GM20431 (cell line): ENCODE data around the gene NOXA1.

Experiments used
- in situ Hi-C: fragments of 300-500 bp; cut with MseI, MboI; formaldehyde crosslinking; loops from one replicate; pipeline ENCODE4 v1.15.0; 2020; ENCODE audit warnings: low sequenced_read_pairs; ENCODE audit not compliant: unreplicated experiment

NOXA1 gene

GRCh38 chr9:137387114-137387890, 35.9 kb upstream of the NOXA1 start:
- in situ Hi-C loops: no loop called here

GRCh38 chr9:137387891-137388560, 35.2 kb upstream of the NOXA1 start:
- in situ Hi-C loops: no loop called here

DNA sequence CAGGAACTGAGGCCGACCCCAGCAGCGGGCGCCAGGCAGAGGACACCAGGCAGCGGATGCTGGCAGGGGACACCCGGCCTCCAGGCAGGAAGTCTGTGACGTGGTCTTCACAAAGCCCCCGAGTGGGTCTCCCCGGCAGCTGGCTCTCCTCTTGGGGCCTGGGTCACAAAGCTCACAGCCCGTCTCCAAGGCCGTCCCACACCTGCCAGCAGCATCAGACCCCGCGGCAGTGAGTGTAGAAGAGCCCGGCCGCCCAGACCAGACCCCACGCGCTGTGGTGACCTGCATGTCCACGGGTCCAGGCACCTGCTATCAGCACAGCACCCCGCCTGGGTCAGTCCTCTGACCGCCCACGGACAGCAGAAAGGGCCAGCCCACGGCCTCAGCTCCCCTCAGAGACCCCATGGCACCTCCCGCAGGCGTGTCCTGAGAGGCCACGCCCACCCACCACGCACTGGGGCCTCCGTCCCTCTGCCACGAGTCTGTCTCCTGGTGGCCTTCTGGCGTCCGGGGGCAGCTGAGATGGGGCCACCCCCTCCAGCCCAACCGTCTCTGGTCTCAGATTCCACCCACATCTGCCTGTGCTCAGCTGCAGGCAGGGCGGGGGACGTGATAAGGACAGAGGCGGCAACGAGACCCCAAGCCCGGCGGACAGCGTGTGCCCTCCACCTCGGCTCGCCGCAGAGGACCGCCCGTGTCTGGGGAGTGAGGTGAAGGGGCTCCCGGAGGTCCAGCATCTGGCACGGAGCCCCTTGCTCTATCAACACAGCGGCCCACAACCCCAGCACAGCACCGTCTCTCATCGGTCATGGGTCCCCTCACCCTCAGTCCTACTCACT, 34.4 kb upstream of the NOXA1 start:
- in situ Hi-C loops: no loop called here

DNA sequence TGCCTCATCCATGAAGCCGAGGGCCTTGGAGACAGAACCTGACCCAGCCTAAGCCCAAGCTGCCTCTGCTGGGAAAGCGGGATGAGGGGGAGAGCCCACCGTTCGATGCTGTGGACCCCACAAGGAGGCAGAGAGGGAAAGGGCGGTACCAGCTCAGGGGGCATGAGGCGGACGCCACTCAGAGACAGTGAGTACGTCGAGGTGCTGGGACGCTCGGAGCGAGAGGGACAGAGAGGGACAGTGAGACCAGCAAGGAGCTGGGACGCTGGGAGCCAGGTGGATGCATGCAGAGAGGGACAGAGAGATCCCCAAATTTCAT, 33.8 kb upstream of the NOXA1 start:
- in situ Hi-C loops: no loop called here

DNA sequence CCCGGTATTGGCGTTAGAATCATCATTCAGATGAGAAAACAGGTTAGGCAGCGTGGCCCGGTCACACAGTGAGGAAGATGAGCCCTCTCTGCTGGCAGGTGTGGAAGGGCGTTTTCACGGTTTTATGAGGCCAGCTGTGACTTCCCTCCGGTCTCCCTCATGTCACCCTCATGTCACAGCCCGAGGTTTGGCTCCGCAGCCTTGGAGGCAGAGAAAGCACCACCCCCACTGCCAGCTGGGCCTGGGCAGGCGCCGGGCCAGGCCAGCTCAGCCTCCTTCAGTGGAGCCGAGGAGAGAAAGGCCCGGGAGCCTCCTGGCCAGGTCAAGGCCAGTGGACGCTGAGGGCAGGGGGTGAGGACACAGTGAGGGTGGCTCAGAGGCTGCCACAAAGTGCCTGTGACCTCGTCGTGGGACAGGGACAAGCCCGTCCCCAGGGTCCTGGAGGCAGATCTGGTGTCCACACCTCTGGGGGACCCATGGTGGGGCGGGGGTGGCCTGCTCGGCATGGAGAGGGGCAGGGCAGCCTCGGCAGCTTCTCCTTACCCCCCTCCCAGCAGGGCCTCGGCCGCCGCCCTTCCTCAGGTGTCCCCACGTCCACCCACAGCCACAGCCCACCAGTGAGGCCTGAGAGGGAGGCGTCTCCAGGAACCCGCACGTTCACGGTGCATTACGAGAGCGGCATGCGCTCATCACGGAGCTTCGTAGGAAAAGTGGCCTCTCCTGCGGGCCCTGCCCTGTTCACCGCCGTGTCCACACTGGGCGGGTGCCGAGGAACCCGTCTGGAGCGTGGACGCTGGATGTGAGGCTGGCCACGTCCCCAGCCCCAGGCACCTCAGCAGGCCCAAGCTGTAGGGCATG, 32.4 kb upstream of the NOXA1 start:
- in situ Hi-C loops: no loop called here

DNA sequence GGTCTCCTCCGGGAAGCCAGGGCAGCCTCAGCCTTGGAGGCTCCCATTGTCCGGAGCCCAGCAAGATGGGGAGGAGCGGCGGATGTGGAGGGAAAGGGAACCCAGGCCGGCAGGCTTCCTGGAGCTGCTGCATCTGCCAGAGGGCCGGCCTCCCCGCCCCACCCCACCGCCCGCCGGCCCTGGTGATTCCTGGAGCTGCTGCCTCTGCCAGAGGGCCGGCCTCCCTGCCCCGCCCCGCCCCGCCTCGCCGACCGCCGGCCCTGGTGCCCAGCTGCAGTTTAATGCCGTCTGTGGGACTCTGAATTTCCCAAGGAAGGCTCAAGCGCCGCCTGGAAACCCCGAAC, 31.8 kb upstream of the NOXA1 start:
- in situ Hi-C loops: no loop called here

DNA sequence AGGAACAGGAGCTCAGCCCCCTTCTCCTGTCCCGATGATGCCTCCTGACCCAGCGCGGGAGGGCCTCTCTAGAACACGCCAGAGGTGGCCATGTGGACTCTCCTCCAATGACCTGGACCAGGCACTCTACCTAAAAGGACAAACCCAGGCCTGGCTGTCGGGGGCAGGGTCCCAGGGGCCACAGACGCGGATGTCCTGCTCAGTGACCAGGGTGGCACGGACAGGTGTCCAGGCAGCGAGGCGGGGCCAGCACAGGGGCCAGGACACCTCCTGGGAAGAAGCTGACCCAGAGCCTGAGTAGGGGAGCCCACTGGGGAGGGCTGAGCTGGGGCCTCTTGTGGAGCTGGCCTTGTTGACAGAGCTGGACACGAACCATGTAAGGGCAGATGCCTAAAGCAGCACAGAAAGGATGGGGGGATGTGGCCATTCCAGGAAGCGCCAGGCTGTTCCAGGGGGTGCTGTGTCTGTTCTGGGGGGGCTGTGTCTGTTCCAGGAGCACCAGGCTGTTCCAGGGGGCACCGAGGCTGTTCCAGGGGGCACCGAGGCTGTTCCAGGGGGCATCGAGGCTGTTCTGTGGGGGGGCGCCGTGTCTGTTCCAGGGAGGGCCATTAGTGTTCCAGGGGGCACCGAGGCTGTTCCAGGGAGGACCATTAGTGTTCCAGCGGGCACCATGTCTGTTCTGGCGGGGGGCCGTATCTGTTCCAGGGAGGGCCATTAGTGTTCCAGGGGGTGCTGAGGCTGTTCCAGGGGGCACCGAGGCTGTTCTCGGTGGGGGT, 30.8 kb upstream of the NOXA1 start:
- in situ Hi-C loops: no loop called here

DNA sequence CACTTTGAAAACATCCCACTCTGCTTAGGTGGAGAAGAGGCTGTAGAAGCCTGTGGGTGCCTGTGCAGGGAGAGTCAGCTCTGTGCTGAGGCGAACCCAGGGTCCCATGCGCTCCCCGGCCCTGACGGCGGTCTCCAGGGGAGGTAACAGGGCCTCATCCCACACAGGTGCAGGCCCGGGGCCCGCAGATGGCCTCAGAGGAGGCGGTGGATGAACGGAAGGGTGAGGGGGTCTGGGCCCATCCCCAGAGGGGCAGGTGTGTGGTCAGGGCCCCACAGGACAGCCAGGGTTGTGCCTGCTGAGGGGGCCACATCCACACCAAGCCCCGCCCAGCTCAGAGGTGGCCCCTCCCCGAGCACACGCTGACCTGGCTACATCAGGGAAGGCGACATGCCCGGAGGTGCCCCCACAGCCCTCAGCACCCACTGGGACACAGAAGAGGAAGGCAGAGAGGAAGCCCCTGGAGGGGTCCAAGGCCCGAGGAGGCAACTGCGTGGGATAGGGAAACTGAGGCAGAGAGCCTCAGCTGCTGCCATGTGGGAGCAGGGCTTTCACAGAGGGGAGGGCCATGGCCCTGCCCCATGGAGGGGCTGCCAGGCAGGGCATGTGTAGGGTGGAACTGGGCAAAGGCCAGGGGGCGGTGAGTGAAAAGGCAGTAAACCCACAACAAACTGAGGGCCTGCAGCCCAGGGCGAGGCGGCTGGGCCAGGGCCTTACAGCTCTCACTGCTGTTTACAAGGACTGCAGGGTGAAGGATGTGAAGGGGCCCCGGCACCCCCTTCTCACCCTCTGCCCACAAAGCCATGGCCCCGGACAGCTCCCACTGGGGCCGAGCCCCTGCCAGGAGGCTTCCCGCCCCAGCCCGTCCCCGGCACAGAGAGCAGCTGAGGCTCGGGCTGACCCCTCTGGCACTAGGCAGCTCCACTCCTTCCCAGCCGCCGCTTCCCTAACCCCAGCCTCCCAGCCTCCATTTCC, 29.7 kb upstream of the NOXA1 start:
- in situ Hi-C loops: no loop called here

DNA sequence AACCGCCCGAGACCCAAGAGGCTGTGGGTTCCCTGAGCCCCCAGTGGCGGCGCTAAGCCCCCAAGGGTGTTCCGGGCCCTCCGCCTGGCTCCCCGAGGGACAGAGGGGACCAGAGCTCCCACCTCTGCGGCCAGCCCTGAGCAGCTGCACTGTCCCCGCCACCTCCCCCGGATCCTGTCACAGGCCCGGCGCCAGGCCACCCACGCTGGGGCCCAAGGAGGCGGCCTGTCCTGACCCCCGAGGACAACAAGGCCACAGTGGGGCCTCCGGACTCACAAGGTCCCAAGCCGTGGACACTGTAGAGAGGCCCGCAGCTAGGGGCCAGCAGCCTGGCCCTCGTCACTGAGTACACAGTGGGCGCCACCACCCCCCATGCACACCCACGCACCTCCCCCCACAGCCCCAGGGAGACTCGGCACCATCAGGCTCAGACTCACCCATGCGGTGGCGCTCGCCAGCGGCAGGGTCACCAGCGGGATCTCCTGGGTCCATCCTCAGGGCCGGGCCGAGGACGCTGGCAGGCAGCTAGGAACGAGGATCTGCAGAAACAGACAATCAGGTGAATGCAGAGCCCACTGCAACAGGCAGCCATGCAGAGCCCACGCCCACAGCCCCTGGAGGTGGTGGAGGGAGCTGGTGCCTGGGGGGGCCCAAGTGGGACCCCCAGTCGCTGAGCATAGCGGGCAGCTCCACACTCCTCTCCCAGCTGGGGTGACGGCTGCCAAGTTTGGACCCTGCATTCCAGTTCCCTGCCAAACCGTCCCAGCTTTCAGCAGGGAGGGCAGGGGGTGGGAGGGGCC, 28.1 kb upstream of the NOXA1 start:
- in situ Hi-C loops: no loop called here

GRCh38 chr9:137395666-137396010, 27.6 kb upstream of the NOXA1 start:
- in situ Hi-C loops: no loop called here

- in situ Hi-C loops: no loop called here
Measured at GRCh38 chr9:137396227-137396626, 27.0 kb upstream of the NOXA1 start.

- in situ Hi-C loops: no loop called here
Measured at GRCh38 chr9:137396634-137397367, 26.4 kb upstream of the NOXA1 start.

DNA sequence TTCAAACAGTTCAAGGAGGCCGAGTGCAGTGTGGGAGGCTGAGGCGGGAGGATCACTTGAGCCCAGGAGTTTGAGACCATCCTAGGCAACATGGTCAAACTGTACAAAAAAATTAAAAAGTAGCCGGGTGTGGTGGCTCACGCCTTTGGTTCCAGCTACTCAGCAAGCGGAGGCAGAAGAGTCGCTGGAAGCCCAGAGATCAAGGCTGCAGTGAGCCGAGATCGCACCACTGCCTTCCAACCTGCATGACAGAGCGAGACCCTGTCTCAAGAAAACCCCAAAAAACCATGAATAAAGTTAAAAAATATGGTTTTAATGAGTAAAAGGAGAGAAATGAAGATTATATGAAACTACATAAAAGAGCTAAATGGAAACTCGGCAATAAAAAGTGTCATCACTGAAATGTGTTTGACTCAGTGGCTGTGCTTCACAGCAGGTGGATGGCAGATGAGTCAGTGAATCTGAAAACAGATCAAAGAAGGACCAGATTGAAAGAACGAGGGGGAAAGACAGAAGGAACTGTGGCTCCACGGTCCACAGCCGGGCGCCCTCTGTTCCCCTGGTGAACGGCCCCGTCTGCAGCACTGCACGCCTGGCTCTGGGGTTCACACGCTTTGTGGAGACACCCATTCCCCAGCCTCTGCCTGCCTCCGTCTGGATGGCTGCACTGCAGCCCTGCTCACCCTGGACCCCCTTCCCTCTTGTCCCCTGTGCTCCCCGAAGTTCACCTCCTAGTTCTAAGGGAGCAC, 25.3 kb upstream of the NOXA1 start:
- in situ Hi-C loops: no loop called here

DNA sequence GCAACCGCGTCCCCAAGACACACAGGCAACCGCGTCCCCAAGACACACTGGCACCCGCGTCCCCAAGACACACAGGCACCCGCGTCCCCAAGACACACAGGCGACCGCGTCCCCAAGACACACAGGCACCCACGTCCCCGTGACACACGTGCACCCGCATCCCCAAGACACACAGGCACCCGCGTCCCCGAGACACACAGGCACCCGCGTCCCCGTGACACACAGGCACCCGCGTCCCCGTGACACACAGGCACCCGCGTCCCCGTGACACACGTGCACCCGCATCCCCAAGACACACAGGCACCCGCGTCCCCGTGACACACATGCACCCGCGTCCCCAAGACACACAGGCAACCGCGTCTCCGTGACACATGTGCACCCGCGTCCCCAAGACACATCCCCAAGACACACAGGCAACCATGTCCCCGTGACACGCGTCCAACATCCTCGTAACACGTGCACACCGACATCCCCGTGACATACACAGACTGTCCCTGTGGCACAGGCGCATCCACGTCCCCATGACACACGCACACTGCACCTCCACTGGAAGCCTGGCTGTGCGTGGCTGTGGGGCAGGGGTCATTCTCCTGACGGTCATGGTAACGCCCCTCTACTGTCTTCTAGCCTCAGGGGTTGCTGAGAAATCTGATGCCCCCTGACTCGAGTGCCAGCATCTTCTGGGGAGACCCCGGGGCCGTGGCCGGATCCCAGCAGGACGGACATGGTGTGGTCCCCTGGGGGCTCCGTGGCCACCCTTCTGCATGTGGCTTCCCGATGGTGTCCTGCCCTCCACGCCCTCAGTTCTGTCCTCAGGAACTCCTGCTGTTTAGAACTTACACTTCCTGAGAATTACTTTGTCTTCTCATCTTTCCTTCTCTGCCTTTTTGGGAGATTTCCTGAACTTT, 24.4 kb upstream of the NOXA1 start:
- in situ Hi-C loops: no loop called here

GRCh38 chr9:137402746-137403145, 20.4 kb upstream of the NOXA1 start:
- in situ Hi-C loops: no loop called here
